HEK293 (cell line): ENCODE results near the gene PHC3.
A peak's percentile ranks its signal among the peaks of the same experiment; 100 is the strongest.

Experiments
- GLIS1 ChIP-seq: fragments of 450-650 bp; formaldehyde crosslinking; IDR thresholded peaks from 2 replicates; pipeline ENCODE4 v1.5.1; 2016; ENCODE audit warnings: missing biosample characterization, missing genetic modification characterization
- KLF7 ChIP-seq: fragments of 450-650 bp; formaldehyde crosslinking; IDR thresholded peaks from 2 replicates; pipeline ENCODE4 v1.5.1; 2016; ENCODE audit warnings: missing biosample characterization, missing genetic modification characterization, borderline replicate concordance
- MEIS1 ChIP-seq: sonication (generic); formaldehyde crosslinking; IDR thresholded peaks from 2 replicates; pipeline ENCODE4 v1.8.1; 2022; ENCODE audit warnings: missing genetic modification reagents, mild to moderate bottlenecking, borderline replicate concordance
- REPIN1 ChIP-seq: fragments of 450-650 bp; formaldehyde crosslinking; IDR thresholded peaks from 2 replicates; pipeline ENCODE4 v1.5.1; 2017; ENCODE audit warnings: missing biosample characterization, missing genetic modification characterization, low read depth
- SALL2 ChIP-seq: fragments of 450-650 bp; formaldehyde crosslinking; IDR thresholded peaks from 2 replicates; pipeline ENCODE4 v1.5.0; 2017; ENCODE audit warnings: missing biosample characterization, mild to moderate bottlenecking, missing genetic modification characterization, borderline replicate concordance
- SETDB1 ChIP-seq: IDR thresholded peaks from one replicate; pipeline ENCODE4 v1.6.1; 2017; ENCODE audit warnings: mild to moderate bottlenecking, low read length, moderate library complexity, mixed read lengths; ENCODE audit not compliant: insufficient read length
- SP2 ChIP-seq: fragments of 450-650 bp; formaldehyde crosslinking; IDR thresholded peaks from 2 replicates; pipeline ENCODE4 v1.5.1; 2016; ENCODE audit warnings: missing biosample characterization, missing genetic modification characterization
- YY2 ChIP-seq: fragments of 450-650 bp; formaldehyde crosslinking; IDR thresholded peaks from 2 replicates; pipeline ENCODE4 v1.5.1; 2016; ENCODE audit warnings: missing biosample characterization, missing genetic modification characterization
- ZBTB17 ChIP-seq: fragments of 450-650 bp; formaldehyde crosslinking; IDR thresholded peaks from 2 replicates; pipeline ENCODE4 v1.5.1; 2016; ENCODE audit warnings: missing biosample characterization, missing genetic modification characterization
- ZFHX2 ChIP-seq: fragments of 450-650 bp; formaldehyde crosslinking; conservative IDR thresholded peaks from 2 replicates; pipeline ENCODE4 v1.5.1; 2016; ENCODE audit warnings: missing biosample characterization, missing genetic modification characterization
- ZFP37 ChIP-seq: fragments of 450-650 bp; formaldehyde crosslinking; IDR thresholded peaks from 2 replicates; pipeline ENCODE4 v1.5.1; 2016; ENCODE audit warnings: missing biosample characterization, missing genetic modification characterization
- ZNF121 ChIP-seq: fragments of 450-650 bp; formaldehyde crosslinking; IDR thresholded peaks from 2 replicates; pipeline ENCODE4 v1.5.1; 2016; ENCODE audit warnings: missing biosample characterization, missing genetic modification characterization
- ZNF148 ChIP-seq: fragments of 450-650 bp; formaldehyde crosslinking; IDR thresholded peaks from 2 replicates; pipeline ENCODE4 v1.5.0; 2017; ENCODE audit warnings: missing biosample characterization, missing genetic modification characterization, borderline replicate concordance
- ZNF175 ChIP-seq: fragments of 450-650 bp; formaldehyde crosslinking; IDR thresholded peaks from 2 replicates; pipeline ENCODE4 v1.5.1; 2016; ENCODE audit warnings: missing biosample characterization, missing genetic modification characterization
- ZNF350 ChIP-seq: fragments of 450-650 bp; formaldehyde crosslinking; IDR thresholded peaks from 2 replicates; pipeline ENCODE4 v1.5.0; 2017; ENCODE audit warnings: missing biosample characterization, mild to moderate bottlenecking, missing genetic modification characterization
- ZNF398 ChIP-seq: fragments of 450-650 bp; formaldehyde crosslinking; IDR thresholded peaks from 2 replicates; pipeline ENCODE4 v1.5.1; 2017; ENCODE audit warnings: missing biosample characterization, missing genetic modification characterization
- ZNF404 ChIP-seq: fragments of 450-650 bp; formaldehyde crosslinking; IDR thresholded peaks from 2 replicates; pipeline ENCODE4 v1.5.1; 2017; ENCODE audit warnings: missing biosample characterization, missing genetic modification characterization
- ZNF549 ChIP-seq: fragments of 450-650 bp; IDR thresholded peaks from 2 replicates; pipeline ENCODE4 v1.5.1; 2018; ENCODE audit warnings: missing biosample characterization, missing genetic modification characterization, mild to moderate bottlenecking, inconsistent platforms, moderate library complexity
- ZNF623 ChIP-seq: fragments of 450-650 bp; formaldehyde crosslinking; IDR thresholded peaks from 2 replicates; pipeline ENCODE4 v1.5.1; 2016; ENCODE audit warnings: missing biosample characterization, missing genetic modification characterization
- ZNF692 ChIP-seq: fragments of 450-650 bp; formaldehyde crosslinking; IDR thresholded peaks from 2 replicates; pipeline ENCODE4 v1.5.1; 2016; ENCODE audit warnings: missing biosample characterization, missing genetic modification characterization
- ZNF777 ChIP-seq: fragments of 450-650 bp; formaldehyde crosslinking; IDR thresholded peaks from 2 replicates; pipeline ENCODE4 v1.5.1; 2017; ENCODE audit warnings: missing biosample characterization, missing genetic modification characterization, borderline replicate concordance
- ZSCAN16 ChIP-seq: fragments of 450-650 bp; formaldehyde crosslinking; IDR thresholded peaks from 2 replicates; pipeline ENCODE4 v1.5.1; 2016; ENCODE audit warnings: missing biosample characterization, missing genetic modification characterization
- TF ChIP-seq, protein P1 (sequence below): fragments of 450-650 bp; formaldehyde crosslinking; IDR thresholded peaks from 2 replicates; pipeline ENCODE4 v1.5.1; 2016; ENCODE audit warnings: missing biosample characterization, missing genetic modification characterization
- TF ChIP-seq, protein P2 (sequence below): fragments of 450-650 bp; formaldehyde crosslinking; IDR thresholded peaks from 2 replicates; pipeline ENCODE4 v1.5.1; 2016; ENCODE audit warnings: missing biosample characterization, missing genetic modification characterization, low read depth
- TF ChIP-seq, protein P3 (sequence below): fragments of 450-650 bp; IDR thresholded peaks from 2 replicates; pipeline ENCODE4 v1.5.1; 2018; ENCODE audit warnings: missing biosample characterization, mild to moderate bottlenecking, missing genetic modification characterization
- TF ChIP-seq, protein P4 (sequence below): fragments of 450-650 bp; formaldehyde crosslinking; IDR thresholded peaks from 2 replicates; pipeline ENCODE4 v1.5.1; 2016; ENCODE audit warnings: missing biosample characterization, missing genetic modification characterization

The PHC3 gene

GRCh38 chr3:170221924-170222646, 40.6 kb upstream of the PHC3 start, which contains the start of gene PRKCI (continued):
- TF ChIP-seq ZFHX2 (peak; percentile 99), ZFP37 (tag by site-specific recombination) (no peak; the same call in 1 of the 2 replicates), ZNF350 (tag by site-specific recombination) (no peak), ZNF623 (tag by site-specific recombination) (no peak), ZNF777 (no peak), ZNF549 (tag by site-specific recombination) (no peak), ZNF121 (tag by site-specific recombination) (no peak), ZBTB17 (peak; percentile 97), REPIN1 (tag by site-specific recombination) (no peak), ZNF148 (no peak), YY2 (no peak), ZNF175 (no peak), SETDB1 (no peak), ZNF404 (tag by site-specific recombination) (no peak), KLF7 (tag by site-specific recombination) (peak; percentile 78), SALL2 (tag by site-specific recombination) (peak; percentile 53; the same call in 1 of the 2 replicates), ZNF692 (tag by site-specific recombination) (peak; percentile 54; the same call in 1 of the 2 replicates), MEIS1 (CRISPR knock-in tag) (no peak), GLIS1 (tag by site-specific recombination) (peak; percentile 79), ZSCAN16 (no peak), ZNF398 (tag by site-specific recombination) (no peak), SP2 (tag by site-specific recombination) (peak; percentile 87)
- TF ChIP-seq, protein P1, sequence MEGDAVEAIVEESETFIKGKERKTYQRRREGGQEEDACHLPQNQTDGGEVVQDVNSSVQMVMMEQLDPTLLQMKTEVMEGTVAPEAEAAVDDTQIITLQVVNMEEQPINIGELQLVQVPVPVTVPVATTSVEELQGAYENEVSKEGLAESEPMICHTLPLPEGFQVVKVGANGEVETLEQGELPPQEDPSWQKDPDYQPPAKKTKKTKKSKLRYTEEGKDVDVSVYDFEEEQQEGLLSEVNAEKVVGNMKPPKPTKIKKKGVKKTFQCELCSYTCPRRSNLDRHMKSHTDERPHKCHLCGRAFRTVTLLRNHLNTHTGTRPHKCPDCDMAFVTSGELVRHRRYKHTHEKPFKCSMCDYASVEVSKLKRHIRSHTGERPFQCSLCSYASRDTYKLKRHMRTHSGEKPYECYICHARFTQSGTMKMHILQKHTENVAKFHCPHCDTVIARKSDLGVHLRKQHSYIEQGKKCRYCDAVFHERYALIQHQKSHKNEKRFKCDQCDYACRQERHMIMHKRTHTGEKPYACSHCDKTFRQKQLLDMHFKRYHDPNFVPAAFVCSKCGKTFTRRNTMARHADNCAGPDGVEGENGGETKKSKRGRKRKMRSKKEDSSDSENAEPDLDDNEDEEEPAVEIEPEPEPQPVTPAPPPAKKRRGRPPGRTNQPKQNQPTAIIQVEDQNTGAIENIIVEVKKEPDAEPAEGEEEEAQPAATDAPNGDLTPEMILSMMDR (tag by site-specific recombination) = no peak
- TF ChIP-seq, protein P2, sequence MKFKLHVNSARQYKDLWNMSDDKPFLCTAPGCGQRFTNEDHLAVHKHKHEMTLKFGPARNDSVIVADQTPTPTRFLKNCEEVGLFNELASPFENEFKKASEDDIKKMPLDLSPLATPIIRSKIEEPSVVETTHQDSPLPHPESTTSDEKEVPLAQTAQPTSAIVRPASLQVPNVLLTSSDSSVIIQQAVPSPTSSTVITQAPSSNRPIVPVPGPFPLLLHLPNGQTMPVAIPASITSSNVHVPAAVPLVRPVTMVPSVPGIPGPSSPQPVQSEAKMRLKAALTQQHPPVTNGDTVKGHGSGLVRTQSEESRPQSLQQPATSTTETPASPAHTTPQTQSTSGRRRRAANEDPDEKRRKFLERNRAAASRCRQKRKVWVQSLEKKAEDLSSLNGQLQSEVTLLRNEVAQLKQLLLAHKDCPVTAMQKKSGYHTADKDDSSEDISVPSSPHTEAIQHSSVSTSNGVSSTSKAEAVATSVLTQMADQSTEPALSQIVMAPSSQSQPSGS (tag by site-specific recombination) = no peak
- TF ChIP-seq, protein P3, sequence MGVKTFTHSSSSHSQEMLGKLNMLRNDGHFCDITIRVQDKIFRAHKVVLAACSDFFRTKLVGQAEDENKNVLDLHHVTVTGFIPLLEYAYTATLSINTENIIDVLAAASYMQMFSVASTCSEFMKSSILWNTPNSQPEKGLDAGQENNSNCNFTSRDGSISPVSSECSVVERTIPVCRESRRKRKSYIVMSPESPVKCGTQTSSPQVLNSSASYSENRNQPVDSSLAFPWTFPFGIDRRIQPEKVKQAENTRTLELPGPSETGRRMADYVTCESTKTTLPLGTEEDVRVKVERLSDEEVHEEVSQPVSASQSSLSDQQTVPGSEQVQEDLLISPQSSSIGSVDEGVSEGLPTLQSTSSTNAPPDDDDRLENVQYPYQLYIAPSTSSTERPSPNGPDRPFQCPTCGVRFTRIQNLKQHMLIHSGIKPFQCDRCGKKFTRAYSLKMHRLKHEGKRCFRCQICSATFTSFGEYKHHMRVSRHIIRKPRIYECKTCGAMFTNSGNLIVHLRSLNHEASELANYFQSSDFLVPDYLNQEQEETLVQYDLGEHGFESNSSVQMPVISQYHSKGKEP (tag by site-specific recombination) = no peak
- TF ChIP-seq, protein P4, sequence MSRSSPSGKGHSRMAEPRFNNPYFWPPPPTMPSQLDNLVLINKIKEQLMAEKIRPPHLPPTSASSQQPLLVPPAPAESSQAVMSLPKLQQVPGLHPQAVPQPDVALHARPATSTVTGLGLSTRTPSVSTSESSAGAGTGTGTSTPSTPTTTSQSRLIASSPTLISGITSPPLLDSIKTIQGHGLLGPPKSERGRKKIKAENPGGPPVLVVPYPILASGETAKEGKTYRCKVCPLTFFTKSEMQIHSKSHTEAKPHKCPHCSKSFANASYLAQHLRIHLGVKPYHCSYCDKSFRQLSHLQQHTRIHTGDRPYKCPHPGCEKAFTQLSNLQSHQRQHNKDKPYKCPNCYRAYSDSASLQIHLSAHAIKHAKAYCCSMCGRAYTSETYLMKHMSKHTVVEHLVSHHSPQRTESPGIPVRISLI = no peak
